Measurements from ENCODE around the gene PTPRN2.

Gene PTPRN2

GRCh38 chr7:157590526-157590925 lies 997.1 kb downstream of the PTPRN2 start:
- in situ Hi-C loops (cut with MboI; ENCODE audit: low sequenced_read_pairs, unreplicated experiment): no loop called here

DNA sequence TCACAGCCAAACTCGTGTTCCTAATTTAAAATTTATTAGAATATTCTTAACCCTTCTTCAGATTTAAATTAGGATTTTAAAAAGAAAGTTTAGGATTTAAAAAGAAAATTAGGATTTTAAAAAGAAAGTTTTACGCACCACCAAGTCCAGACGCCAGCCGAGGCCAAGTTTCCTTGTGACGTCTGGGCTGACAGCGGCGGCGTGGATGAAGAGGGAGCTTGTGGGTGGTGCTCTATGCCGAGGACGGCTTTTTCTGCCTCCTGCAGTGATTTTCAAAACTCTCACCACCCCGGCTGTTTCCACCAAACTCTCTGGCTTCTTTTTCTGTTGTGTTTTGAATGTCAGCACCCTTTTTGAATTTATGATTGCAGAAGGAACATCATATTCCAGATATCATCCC lies 997.9 kb downstream of the PTPRN2 start:
- TF ChIP-seq CTCF (IDR thresholded peaks at IDR 0.05; ENCODE audit: borderline replicate concordance, control extremely low read depth, extremely low read depth, insufficient read depth, missing control alignments): no peak
- DNase-seq (ENCODE audit: low spot score): no peak
- in situ Hi-C loops (cut with MboI; ENCODE audit: low sequenced_read_pairs, unreplicated experiment): no loop called here

More at GRCh38 chr7:157590526-157590925, 997.1 kb downstream of the PTPRN2 start:
- no peak for TF ChIP-seq CTCF (IDR thresholded peaks at IDR 0.05; ENCODE audit: borderline replicate concordance, control extremely low read depth, extremely low read depth, insufficient read depth, missing control alignments)
- DNase-seq (ENCODE audit: low spot score): no peak

DNA sequence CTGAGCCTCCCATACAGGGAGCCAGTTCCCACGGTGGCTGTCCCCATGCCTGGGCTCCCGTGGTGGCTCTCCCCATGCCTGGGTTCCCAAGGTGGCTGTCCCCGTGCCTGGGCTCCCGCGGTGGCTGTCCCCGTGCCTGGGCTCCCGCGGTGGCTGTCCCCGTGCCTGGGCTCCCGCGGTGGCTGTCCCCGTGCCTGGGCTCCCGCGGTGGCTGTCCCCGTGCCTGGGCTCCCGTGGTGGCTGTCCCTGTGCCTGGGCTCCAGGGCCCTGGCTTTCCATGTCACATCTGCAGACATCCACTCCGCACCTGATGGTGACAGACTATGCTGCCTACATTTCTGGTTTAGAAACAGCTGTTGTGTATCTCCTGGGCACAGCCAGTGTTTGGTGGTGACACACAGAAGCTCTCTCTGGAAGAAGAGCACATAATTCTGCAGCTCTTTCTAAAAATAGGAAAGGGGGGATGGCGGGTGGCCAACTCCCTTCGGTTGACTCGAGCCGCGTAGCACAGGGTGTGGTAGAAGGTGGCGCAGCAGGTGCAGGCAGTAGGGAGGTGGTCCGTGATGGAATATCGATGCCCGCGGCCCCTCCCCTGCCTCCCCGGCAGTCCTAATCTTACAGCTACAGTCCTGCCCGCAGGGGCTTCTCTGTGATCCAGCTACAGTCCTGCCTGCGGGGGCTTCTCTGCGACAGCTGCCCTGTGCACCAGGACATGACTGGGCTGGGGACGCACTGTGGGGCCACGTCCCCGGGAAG lies 999.6 kb downstream of the PTPRN2 start:
- TF ChIP-seq CTCF (IDR thresholded peaks at IDR 0.05; ENCODE audit: borderline replicate concordance, control extremely low read depth, extremely low read depth, insufficient read depth, missing control alignments): no peak
- DNase-seq (ENCODE audit: low spot score): no peak
- in situ Hi-C loops (cut with MboI; ENCODE audit: low sequenced_read_pairs, unreplicated experiment): no loop called here

DNA sequence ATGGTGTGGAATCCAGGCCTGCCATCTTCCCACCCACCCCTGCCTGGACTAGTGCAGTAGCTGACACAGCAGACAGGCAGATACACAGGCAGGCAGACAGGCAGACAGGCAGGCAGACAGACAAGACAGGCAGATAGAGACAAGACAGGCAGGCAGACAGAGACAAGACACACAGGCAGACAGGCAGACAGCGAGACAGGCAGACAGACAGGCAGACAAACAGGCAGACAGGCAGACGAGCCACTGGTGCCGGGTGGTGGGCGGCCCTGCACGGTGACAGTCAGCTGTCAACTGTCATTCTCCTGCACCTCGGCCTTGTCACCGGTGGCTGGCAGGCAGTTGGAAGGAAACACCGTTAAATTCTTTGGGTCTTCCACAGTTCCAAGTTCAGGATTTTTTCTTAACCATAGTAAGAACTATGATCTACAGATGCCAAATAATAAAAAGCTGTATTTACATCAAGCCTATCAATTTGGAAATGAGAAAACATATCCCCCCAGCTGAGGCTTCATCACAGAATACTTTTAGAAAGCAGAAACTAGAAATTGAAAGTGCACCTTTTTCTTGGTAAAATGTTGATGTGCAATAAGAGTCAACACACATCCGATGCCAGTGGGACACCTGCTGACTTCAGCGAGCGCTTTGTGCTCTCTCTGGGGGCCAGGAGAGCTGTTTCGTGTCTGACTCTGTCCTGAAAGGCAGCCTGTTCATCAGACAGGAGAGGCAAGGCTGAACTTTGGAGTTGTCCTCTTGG lies 1000.4 kb downstream of the PTPRN2 start:
- TF ChIP-seq CTCF (IDR thresholded peaks at IDR 0.05; ENCODE audit: borderline replicate concordance, control extremely low read depth, extremely low read depth, insufficient read depth, missing control alignments): no peak
- in situ Hi-C loops (cut with MboI; ENCODE audit: low sequenced_read_pairs, unreplicated experiment): no loop called here
- DNase-seq (ENCODE audit: low spot score): no peak

DNA sequence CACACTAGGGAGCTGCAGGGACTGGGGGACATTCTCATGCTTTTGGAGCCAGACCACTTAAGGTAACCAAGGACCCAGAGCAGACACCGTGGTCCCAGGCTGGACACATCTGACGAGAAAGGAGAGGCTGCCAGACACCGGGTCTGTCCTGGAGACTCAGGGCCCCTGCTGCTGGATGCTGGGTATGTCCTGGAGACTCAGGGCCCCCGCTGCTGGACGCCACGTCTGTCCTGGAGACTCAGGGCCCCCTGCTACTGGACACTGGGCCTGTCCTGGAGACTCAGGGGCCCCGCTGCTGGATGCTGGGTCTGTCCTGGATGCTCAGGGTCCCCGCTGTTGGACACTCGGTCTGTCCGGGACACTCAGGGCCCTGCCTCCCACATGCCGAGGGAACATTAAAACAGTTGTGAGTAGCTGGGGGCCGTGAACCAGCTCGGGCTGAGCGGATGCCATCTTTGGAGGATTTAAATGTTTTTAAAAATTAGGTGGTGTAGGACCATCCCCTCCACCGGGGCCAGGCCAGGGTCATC lies 1001.1 kb downstream of the PTPRN2 start:
- TF ChIP-seq CTCF (IDR thresholded peaks at IDR 0.05; ENCODE audit: borderline replicate concordance, control extremely low read depth, extremely low read depth, insufficient read depth, missing control alignments): no peak
- in situ Hi-C loops (cut with MboI; ENCODE audit: low sequenced_read_pairs, unreplicated experiment): no loop called here
- no peak for DNase-seq (ENCODE audit: low spot score)

- no peak for TF ChIP-seq CTCF (IDR thresholded peaks at IDR 0.05; ENCODE audit: borderline replicate concordance, control extremely low read depth, extremely low read depth, insufficient read depth, missing control alignments)
Observed at GRCh38 chr7:157585113-157585861, 1002.3 kb downstream of the PTPRN2 start.

More at GRCh38 chr7:157585113-157585861, 1002.3 kb downstream of the PTPRN2 start:
- in situ Hi-C loops (cut with MboI; ENCODE audit: low sequenced_read_pairs, unreplicated experiment): no loop called here
- no peak for DNase-seq (ENCODE audit: low spot score)
